NCI-H1417 (cell line): ENCODE results near the gene KLK6.

Experiments used
- DNase-seq, 3 experiments: peaks; one replicate each; lab custom pipeline; 2025; lab: John Stamatoyannopoulos, UW

The KLK6 gene

GRCh38 chr19:50969413-50969760, at the start of gene KLK6:
Gene KLK6, minus strand, starts transcription at chr19:50969591. Its CDS starts 1,487 bp downstream, at chr19:50968104.
- DNase-seq: no peak

GRCh38 chr19:51018745-51019543, 49.6 kb upstream of the KLK6 start:
- DNase-seq: peak in 2 of 3 experiments; percentile 13 to 51

GRCh38 chr19:51016798-51017683, 47.6 kb upstream of the KLK6 start:
- DNase-seq: peak in 2 of 3 experiments; percentile 32 to 74

GRCh38 chr19:51015691-51016267, 46.4 kb upstream of the KLK6 start:
- no peak for DNase-seq

GRCh38 chr19:51014242-51014641, 44.9 kb upstream of the KLK6 start:
- no peak for DNase-seq

GRCh38 chr19:51012661-51013190, 43.3 kb upstream of the KLK6 start:
- DNase-seq: no peak

GRCh38 chr19:51010066-51010795, 40.8 kb upstream of the KLK6 start:
- DNase-seq: no peak

- no peak for DNase-seq
Observed at GRCh38 chr19:51009061-51009891, 39.9 kb upstream of the KLK6 start.

GRCh38 chr19:51007488-51007887, 38.1 kb upstream of the KLK6 start:
- DNase-seq: no peak

- no peak for DNase-seq
Observed at GRCh38 chr19:51006406-51006805, 37.0 kb upstream of the KLK6 start.

GRCh38 chr19:51005248-51005647, 35.9 kb upstream of the KLK6 start:
- DNase-seq: no peak

GRCh38 chr19:51003316-51003715, 33.9 kb upstream of the KLK6 start:
- DNase-seq: no peak

- peak in 2 of 3 experiments; percentile 9 to 14 for DNase-seq
Observed at GRCh38 chr19:51002542-51003311, 33.3 kb upstream of the KLK6 start.

- no peak for DNase-seq
Observed at GRCh38 chr19:51002089-51002532, 32.7 kb upstream of the KLK6 start.

- DNase-seq: no peak
Observed at GRCh38 chr19:51001515-51001914, 32.1 kb upstream of the KLK6 start, which contains the start of gene KLK8. Gene KLK8, minus strand, starts transcription at chr19:51001604. Its CDS starts 437 bp downstream, at chr19:51001167.

- no peak for DNase-seq
Observed at GRCh38 chr19:51000981-51001380, 31.6 kb upstream of the KLK6 start.

GRCh38 chr19:51000426-51000825, 31.0 kb upstream of the KLK6 start:
- no peak for DNase-seq

GRCh38 chr19:50998686-50999085, 29.3 kb upstream of the KLK6 start:
- DNase-seq: no peak

- no peak for DNase-seq
Observed at GRCh38 chr19:50998061-50998460, 28.7 kb upstream of the KLK6 start.

GRCh38 chr19:50994129-50994528, 24.7 kb upstream of the KLK6 start:
- DNase-seq: peak in 1 of 3 experiments; percentile 3
